Measurements from ENCODE around the gene SYNGR3.

DNA sequence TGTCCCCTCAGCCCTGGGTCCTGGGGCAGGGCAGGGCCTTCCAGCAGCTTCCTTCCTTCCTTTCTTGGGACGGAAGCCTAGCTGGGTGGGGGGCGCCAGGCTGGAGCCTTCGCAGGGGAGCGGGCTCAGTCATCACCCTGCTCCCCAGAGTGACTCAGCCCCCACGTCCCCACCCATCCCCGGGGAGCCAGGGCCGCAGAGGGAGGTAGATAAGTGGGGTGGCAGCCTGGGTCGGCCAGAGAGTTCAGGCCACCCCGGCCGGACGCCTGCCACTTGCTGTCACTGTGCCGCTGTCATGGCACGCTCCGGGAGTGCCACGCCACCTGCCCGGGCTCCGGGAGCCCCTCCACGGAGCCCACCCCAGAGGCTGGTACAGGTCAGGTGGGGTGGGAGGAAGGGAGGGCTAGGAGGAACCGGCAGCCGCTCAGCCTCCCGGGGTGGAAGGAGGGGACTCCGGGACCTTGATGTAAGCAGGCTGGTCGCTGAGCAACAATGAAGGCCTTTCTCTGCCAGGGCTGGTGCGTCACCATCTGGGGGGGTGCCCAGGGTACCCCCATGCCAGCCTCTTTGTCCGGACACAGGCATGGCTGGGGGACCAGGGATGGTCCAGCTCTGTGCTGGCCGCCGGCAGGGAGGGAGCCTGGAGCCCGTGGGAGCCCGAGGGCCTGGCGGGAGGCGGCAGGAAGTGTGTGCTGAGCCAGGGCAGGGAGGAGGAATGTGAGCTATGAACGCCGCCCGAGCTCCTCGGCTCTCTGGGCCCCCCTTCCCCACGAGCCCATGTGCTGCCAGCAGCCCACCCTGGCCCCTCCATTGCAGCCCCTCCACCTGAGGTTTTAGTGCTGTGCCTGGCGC is 43.5 kb downstream of the SYNGR3 start:
- TF ChIP-seq, protein P1, sequence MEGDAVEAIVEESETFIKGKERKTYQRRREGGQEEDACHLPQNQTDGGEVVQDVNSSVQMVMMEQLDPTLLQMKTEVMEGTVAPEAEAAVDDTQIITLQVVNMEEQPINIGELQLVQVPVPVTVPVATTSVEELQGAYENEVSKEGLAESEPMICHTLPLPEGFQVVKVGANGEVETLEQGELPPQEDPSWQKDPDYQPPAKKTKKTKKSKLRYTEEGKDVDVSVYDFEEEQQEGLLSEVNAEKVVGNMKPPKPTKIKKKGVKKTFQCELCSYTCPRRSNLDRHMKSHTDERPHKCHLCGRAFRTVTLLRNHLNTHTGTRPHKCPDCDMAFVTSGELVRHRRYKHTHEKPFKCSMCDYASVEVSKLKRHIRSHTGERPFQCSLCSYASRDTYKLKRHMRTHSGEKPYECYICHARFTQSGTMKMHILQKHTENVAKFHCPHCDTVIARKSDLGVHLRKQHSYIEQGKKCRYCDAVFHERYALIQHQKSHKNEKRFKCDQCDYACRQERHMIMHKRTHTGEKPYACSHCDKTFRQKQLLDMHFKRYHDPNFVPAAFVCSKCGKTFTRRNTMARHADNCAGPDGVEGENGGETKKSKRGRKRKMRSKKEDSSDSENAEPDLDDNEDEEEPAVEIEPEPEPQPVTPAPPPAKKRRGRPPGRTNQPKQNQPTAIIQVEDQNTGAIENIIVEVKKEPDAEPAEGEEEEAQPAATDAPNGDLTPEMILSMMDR (IDR thresholded peaks at IDR 0.05) = no peak
- TF ChIP-seq RAD21 (conservative IDR thresholded peaks at IDR 0.05 in 1 of 2, IDR thresholded peaks at IDR 0.05 in 1 of 2) = no peak
- 0 out of 2 replicates have a peak, but pooled peaks have one; percentile 11 for TF ChIP-seq POLR2A (IDR thresholded peaks at IDR 0.05; ENCODE audit: low read length)
- no peak for TF ChIP-seq HDAC2 (IDR thresholded peaks at IDR 0.05)
- no peak for TF ChIP-seq MYC (IDR thresholded peaks at IDR 0.05; ENCODE audit: borderline replicate concordance, low read length)
- no peak for TF ChIP-seq RCOR1 (IDR thresholded peaks at IDR 0.05; ENCODE audit: low read depth, low read length)
- TF ChIP-seq, protein P2, sequence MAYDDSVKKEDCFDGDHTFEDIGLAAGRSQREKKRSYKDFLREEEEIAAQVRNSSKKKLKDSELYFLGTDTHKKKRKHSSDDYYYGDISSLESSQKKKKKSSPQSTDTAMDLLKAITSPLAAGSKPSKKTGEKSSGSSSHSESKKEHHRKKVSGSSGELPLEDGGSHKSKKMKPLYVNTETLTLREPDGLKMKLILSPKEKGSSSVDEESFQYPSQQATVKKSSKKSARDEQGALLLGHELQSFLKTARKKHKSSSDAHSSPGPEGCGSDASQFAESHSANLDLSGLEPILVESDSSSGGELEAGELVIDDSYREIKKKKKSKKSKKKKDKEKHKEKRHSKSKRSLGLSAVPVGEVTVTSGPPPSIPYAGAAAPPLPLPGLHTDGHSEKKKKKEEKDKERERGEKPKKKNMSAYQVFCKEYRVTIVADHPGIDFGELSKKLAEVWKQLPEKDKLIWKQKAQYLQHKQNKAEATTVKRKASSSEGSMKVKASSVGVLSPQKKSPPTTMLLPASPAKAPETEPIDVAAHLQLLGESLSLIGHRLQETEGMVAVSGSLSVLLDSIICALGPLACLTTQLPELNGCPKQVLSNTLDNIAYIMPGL (CRISPR knock-in tag; IDR thresholded peaks at IDR 0.05; ENCODE audit: borderline replicate concordance) = no peak
- TF ChIP-seq ESRRA (IDR thresholded peaks at IDR 0.05; ENCODE audit: borderline replicate concordance, low read length) = no peak
- TF ChIP-seq, protein P3, sequence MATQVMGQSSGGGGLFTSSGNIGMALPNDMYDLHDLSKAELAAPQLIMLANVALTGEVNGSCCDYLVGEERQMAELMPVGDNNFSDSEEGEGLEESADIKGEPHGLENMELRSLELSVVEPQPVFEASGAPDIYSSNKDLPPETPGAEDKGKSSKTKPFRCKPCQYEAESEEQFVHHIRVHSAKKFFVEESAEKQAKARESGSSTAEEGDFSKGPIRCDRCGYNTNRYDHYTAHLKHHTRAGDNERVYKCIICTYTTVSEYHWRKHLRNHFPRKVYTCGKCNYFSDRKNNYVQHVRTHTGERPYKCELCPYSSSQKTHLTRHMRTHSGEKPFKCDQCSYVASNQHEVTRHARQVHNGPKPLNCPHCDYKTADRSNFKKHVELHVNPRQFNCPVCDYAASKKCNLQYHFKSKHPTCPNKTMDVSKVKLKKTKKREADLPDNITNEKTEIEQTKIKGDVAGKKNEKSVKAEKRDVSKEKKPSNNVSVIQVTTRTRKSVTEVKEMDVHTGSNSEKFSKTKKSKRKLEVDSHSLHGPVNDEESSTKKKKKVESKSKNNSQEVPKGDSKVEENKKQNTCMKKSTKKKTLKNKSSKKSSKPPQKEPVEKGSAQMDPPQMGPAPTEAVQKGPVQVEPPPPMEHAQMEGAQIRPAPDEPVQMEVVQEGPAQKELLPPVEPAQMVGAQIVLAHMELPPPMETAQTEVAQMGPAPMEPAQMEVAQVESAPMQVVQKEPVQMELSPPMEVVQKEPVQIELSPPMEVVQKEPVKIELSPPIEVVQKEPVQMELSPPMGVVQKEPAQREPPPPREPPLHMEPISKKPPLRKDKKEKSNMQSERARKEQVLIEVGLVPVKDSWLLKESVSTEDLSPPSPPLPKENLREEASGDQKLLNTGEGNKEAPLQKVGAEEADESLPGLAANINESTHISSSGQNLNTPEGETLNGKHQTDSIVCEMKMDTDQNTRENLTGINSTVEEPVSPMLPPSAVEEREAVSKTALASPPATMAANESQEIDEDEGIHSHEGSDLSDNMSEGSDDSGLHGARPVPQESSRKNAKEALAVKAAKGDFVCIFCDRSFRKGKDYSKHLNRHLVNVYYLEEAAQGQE (IDR thresholded peaks at IDR 0.05) = no peak
- TF ChIP-seq EP300 (IDR thresholded peaks at IDR 0.05) = no peak
- TF ChIP-seq, protein P4, sequence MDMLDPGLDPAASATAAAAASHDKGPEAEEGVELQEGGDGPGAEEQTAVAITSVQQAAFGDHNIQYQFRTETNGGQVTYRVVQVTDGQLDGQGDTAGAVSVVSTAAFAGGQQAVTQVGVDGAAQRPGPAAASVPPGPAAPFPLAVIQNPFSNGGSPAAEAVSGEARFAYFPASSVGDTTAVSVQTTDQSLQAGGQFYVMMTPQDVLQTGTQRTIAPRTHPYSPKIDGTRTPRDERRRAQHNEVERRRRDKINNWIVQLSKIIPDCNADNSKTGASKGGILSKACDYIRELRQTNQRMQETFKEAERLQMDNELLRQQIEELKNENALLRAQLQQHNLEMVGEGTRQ (IDR thresholded peaks at IDR 0.05) = no peak
- TF ChIP-seq ZSCAN20 (CRISPR knock-in tag; IDR thresholded peaks at IDR 0.05) = no peak

All from A549 (cell line).